ENCODE results near the gene RASA1.

Gene RASA1

GRCh38 chr5:87403409-87403808 lies 135.7 kb downstream of the RASA1 start:
- Histone ChIP-seq H3K9me2 (replicated peaks; ENCODE audit: control insufficient read depth, low read length) (no peaks in the 10 kb centered on the region), H3K79me2 (ENCODE audit: control insufficient read depth, low read length) (peaks cover 41% of the 10 kb centered on the region), H3K4me3 (ENCODE audit: low read length) (no peak overlapping the region), H3K27me3 (ENCODE audit: control insufficient read depth, low read length) (no peaks in the 10 kb centered on the region), H4K20me1 (ENCODE audit: control insufficient read depth, insufficient read depth, low read depth, low read length) (peaks cover 13% of the 10 kb centered on the region; the same call in 1 of the 2 replicates), H3F3A (ENCODE audit: control insufficient read depth, insufficient read depth) (peaks cover 28% of the 10 kb centered on the region), H3K4me1 (ENCODE audit: control insufficient read depth, low read length) (peaks cover 7% of the 10 kb centered on the region), H3K27ac (ENCODE audit: low read depth, low read length) (no peak overlapping the region), H3K9me3 (ENCODE audit: control insufficient read depth, insufficient read depth, low read length) (no peaks in the 10 kb centered on the region), H3K4me2 (ENCODE audit: low read length) (no peak overlapping the region), H3K36me3 (ENCODE audit: control insufficient read depth, low read length) (peaks cover 95% of the 10 kb centered on the region)
- TF ChIP-seq CTCF (IDR thresholded peaks at IDR 0.05; ENCODE audit: low read depth, low read length, poor library complexity, severe bottlenecking) = no peak
- TF ChIP-seq EZH2phosphoT487 (IDR thresholded peaks at IDR 0.05; ENCODE audit: borderline replicate concordance, low read length) = no peak

GRCh38 chr5:87403899-87404298 lies 136.2 kb downstream of the RASA1 start:
- Histone ChIP-seq H3K4me2 (ENCODE audit: low read length) (no peak overlapping the region), H3K9me3 (ENCODE audit: control insufficient read depth, insufficient read depth, low read length) (no peaks in the 10 kb centered on the region), H3K4me1 (ENCODE audit: control insufficient read depth, low read length) (peaks cover 7% of the 10 kb centered on the region), H4K20me1 (ENCODE audit: control insufficient read depth, insufficient read depth, low read depth, low read length) (peaks cover 13% of the 10 kb centered on the region; the same call in 1 of the 2 replicates), H3F3A (ENCODE audit: control insufficient read depth, insufficient read depth) (peaks cover 28% of the 10 kb centered on the region), H3K4me3 (ENCODE audit: low read length) (no peak overlapping the region), H3K79me2 (ENCODE audit: control insufficient read depth, low read length) (peaks cover 44% of the 10 kb centered on the region), H3K27me3 (ENCODE audit: control insufficient read depth, low read length) (no peaks in the 10 kb centered on the region), H3K9me2 (replicated peaks; ENCODE audit: control insufficient read depth, low read length) (no peaks in the 10 kb centered on the region), H3K36me3 (ENCODE audit: control insufficient read depth, low read length) (peaks cover 95% of the 10 kb centered on the region), H3K27ac (ENCODE audit: low read depth, low read length) (no peak overlapping the region)
- TF ChIP-seq EZH2phosphoT487 (IDR thresholded peaks at IDR 0.05; ENCODE audit: borderline replicate concordance, low read length) (no peak), CTCF (IDR thresholded peaks at IDR 0.05; ENCODE audit: low read depth, low read length, poor library complexity, severe bottlenecking) (no peak)

DNA sequence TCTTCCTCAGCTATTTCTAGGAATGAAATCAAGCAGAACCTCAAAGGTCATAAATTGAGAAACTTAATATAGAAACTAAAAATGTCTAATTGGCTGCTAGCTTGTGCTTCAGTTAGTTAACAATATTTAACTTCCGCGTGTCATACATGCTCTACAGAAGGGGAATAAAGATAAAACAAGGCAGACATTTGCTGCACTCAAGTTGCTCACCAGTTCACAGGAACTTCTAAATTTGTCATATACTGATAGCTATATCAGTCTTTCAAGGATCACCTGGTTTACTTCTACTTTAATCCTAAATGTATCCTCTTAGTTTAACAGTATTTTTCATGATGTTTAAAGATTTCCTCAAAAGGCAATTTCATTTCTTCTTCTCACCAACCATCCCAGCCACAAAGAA lies 136.7 kb downstream of the RASA1 start:
- TF ChIP-seq CTCF (IDR thresholded peaks at IDR 0.05; ENCODE audit: low read depth, low read length, poor library complexity, severe bottlenecking) (no peak), EZH2phosphoT487 (IDR thresholded peaks at IDR 0.05; ENCODE audit: borderline replicate concordance, low read length) (no peak)
- Histone ChIP-seq H3K4me3 (ENCODE audit: low read length) (no peak overlapping the region), H3K27me3 (ENCODE audit: control insufficient read depth, low read length) (no peaks in the 10 kb centered on the region), H3K27ac (ENCODE audit: low read depth, low read length) (no peak overlapping the region), H3F3A (ENCODE audit: control insufficient read depth, insufficient read depth) (peaks cover 28% of the 10 kb centered on the region), H3K9me2 (replicated peaks; ENCODE audit: control insufficient read depth, low read length) (no peaks in the 10 kb centered on the region), H3K79me2 (ENCODE audit: control insufficient read depth, low read length) (peaks cover 44% of the 10 kb centered on the region), H3K4me1 (ENCODE audit: control insufficient read depth, low read length) (peaks cover 7% of the 10 kb centered on the region), H3K9me3 (ENCODE audit: control insufficient read depth, insufficient read depth, low read length) (no peaks in the 10 kb centered on the region), H4K20me1 (ENCODE audit: control insufficient read depth, insufficient read depth, low read depth, low read length) (peaks cover 13% of the 10 kb centered on the region; the same call in 1 of the 2 replicates), H3K4me2 (ENCODE audit: low read length) (no peak overlapping the region), H3K36me3 (ENCODE audit: control insufficient read depth, low read length) (peaks cover 95% of the 10 kb centered on the region)

Data from DOHH2 (cell line).